Measurements from ENCODE around the gene FGF12.

DNA sequence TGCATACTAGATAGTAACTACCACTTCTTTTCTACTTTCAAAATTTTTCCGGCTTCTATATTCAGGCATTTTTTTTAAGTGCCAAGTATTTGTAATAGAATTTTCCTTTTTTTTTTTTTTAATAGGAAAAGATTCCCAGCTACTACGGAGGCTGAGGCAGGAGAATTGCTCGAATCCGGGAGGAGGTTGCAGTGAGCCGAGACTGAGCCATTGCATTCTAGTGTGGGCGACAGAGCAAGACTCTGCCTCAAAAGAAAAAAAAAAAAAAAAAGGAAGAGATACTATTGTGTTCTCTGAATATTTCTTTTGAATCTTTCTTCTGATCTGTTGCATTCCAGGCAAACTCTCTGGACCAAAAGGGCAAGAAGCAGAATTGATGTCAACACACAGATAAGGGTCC is 557.3 kb downstream of the FGF12 start:
- TF ChIP-seq, protein P1, sequence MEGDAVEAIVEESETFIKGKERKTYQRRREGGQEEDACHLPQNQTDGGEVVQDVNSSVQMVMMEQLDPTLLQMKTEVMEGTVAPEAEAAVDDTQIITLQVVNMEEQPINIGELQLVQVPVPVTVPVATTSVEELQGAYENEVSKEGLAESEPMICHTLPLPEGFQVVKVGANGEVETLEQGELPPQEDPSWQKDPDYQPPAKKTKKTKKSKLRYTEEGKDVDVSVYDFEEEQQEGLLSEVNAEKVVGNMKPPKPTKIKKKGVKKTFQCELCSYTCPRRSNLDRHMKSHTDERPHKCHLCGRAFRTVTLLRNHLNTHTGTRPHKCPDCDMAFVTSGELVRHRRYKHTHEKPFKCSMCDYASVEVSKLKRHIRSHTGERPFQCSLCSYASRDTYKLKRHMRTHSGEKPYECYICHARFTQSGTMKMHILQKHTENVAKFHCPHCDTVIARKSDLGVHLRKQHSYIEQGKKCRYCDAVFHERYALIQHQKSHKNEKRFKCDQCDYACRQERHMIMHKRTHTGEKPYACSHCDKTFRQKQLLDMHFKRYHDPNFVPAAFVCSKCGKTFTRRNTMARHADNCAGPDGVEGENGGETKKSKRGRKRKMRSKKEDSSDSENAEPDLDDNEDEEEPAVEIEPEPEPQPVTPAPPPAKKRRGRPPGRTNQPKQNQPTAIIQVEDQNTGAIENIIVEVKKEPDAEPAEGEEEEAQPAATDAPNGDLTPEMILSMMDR (IDR thresholded peaks at IDR 0.05), result no peak
- TF ChIP-seq EZH2 (IDR thresholded peaks at IDR 0.05; ENCODE audit: borderline replicate concordance, insufficient read depth, low read depth, low read length, poor library complexity, severe bottlenecking), result no peak
